ENCODE measurements around the gene TSC22D4. TPM values are rescaled to one million over a fixed set of nuclear protein-coding genes. Genes with fewer than 3 reads are reported as not detected.

Gene TSC22D4
- total and polyA plus RNA-seq, 9 of the 15 experiments (the other 6 are each of a cell fraction or from before 2014, with no cell fraction given), result 0.37 to 107 (median 28.7) TPM

GRCh38 chr7:100472854-100473499 lies 6.0 kb downstream of the TSC22D4 start (continued):
- TF ChIP-seq CLOCK (CRISPR knock-in tag; IDR thresholded peaks at IDR 0.05; ENCODE audit: borderline replicate concordance), result no peak
- TF ChIP-seq HINFP (tag; conservative IDR thresholded peaks at IDR 0.05; ENCODE audit: low read depth), result no peak
- TF ChIP-seq ZNF354B (CRISPR knock-in tag; IDR thresholded peaks at IDR 0.05), result no peak
- no peak for TF ChIP-seq ZNF512 (tag; IDR thresholded peaks at IDR 0.05)
- TF ChIP-seq GABPB2 (CRISPR knock-in tag; conservative IDR thresholded peaks at IDR 0.05), result no peak
- TF ChIP-seq GABPA (tag; conservative IDR thresholded peaks at IDR 0.05; ENCODE audit: low read depth), result peak; percentile 81
- TF ChIP-seq NCOA6 (IDR thresholded peaks at IDR 0.05), result no peak
- TF ChIP-seq ARID2 (IDR thresholded peaks at IDR 0.05), result no peak
- TF ChIP-seq HNRNPH1 (optimal IDR thresholded peaks at IDR 0.05; ENCODE audit: low read depth, low read length), result no peak
- TF ChIP-seq PPARD (CRISPR knock-in tag; IDR thresholded peaks at IDR 0.05), result no peak
- TF ChIP-seq ZNF24 (IDR thresholded peaks at IDR 0.05), result no peak
- no peak for TF ChIP-seq ZNF445 (CRISPR knock-in tag; IDR thresholded peaks at IDR 0.05; ENCODE audit: low read depth)
- TF ChIP-seq STAT5A (IDR thresholded peaks at IDR 0.05; ENCODE audit: borderline replicate concordance, low read length), result no peak
- TF ChIP-seq NR1H2 (CRISPR knock-in tag; IDR thresholded peaks at IDR 0.05), result no peak
- no peak for TF ChIP-seq KAT8 (IDR thresholded peaks at IDR 0.05; ENCODE audit: low read depth)
- no peak for TF ChIP-seq ZNF23 (CRISPR knock-in tag; IDR thresholded peaks at IDR 0.05)
- TF ChIP-seq SRSF3 (IDR thresholded peaks at IDR 0.05; ENCODE audit: insufficient read depth, low read length), result no peak
- TF ChIP-seq KLF16 (IDR thresholded peaks at IDR 0.05), result peak; percentile 39; the same call in 1 of the 2 replicates
- no peak for TF ChIP-seq SIRT6 (IDR thresholded peaks at IDR 0.05; ENCODE audit: low read depth, low read length)
- peak; percentile 36 for TF ChIP-seq MTA2 (IDR thresholded peaks at IDR 0.05; ENCODE audit: low read depth)
- TF ChIP-seq ZNF140 (CRISPR knock-in tag; IDR thresholded peaks at IDR 0.05), result no peak
- no peak for TF ChIP-seq ZKSCAN1 (IDR thresholded peaks at IDR 0.05; ENCODE audit: low read depth, low read length)
- TF ChIP-seq KHSRP (IDR thresholded peaks at IDR 0.05), result no peak
- no peak for TF ChIP-seq ZNF134 (CRISPR knock-in tag; conservative IDR thresholded peaks at IDR 0.05)
- TF ChIP-seq FOXM1 (IDR thresholded peaks at IDR 0.05; ENCODE audit: low read depth), result no peak
- TF ChIP-seq FOXM1 (CRISPR knock-in tag; IDR thresholded peaks at IDR 0.05; ENCODE audit: low read depth), result no peak

Measured in K562 (cell line).